ENCODE measurements around the gene FOXA2. TPM values are rescaled to one million over a fixed set of nuclear protein-coding genes. Genes with fewer than 3 reads are reported as not detected.

Gene FOXA2
- polyA plus RNA-seq, 2 of the 4 experiments (the other 2 are of a cell fraction) = 8.3 to 20.7 TPM

DNA sequence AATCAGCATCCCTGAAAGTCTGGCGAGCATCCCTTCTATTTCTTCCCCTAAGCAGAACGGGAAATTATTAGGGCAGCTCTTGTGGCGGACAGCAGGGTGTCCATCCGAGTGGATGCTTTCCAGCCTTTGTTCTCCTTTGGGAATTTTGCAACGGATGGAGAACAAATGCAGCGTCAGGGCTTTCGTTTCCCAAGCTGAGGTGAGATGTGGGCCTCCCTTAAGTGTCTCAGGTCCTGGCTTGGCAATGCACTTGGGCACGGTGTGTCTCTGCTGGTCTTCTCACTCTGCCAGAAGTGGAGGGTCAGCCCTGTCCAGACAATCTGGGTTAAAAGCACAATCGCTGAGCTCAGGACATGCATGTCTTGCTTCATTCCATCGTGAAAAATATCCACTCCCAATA lies 43.5 kb downstream of the FOXA2 start:
- Histone ChIP-seq H3K27ac (no peak overlapping the region), H3K9me3 (no peaks in the 10 kb centered on the region), H3K4me1 (peaks cover 11% of the 10 kb centered on the region), H3K4me3 (no peak overlapping the region), H3K4me2 (no peak overlapping the region)
- CTCF ChIA-PET = interaction anchor here (1.1 to 1.3 kb wide), 2 partner anchors 56 to 202 kb away, joined by 3 to 4 read pairs; no protein-coding TSS in a partner anchor
- no peak for FAIRE-seq
- no peak for TF ChIP-seq CHD4 (IDR thresholded peaks at IDR 0.05; ENCODE audit: borderline replicate concordance)
- no peak for TF ChIP-seq TP53 (CRISPR knock-in tag; IDR thresholded peaks at IDR 0.05)
- no peak for TF ChIP-seq EP300 (IDR thresholded peaks at IDR 0.05)
- TF ChIP-seq, protein P1, sequence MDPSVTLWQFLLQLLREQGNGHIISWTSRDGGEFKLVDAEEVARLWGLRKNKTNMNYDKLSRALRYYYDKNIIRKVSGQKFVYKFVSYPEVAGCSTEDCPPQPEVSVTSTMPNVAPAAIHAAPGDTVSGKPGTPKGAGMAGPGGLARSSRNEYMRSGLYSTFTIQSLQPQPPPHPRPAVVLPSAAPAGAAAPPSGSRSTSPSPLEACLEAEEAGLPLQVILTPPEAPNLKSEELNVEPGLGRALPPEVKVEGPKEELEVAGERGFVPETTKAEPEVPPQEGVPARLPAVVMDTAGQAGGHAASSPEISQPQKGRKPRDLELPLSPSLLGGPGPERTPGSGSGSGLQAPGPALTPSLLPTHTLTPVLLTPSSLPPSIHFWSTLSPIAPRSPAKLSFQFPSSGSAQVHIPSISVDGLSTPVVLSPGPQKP (IDR thresholded peaks at IDR 0.05; ENCODE audit: low read depth, low read length) = no peak
- no peak for TF ChIP-seq HDAC2 (IDR thresholded peaks at IDR 0.05)
- no peak for TF ChIP-seq PHF8 (IDR thresholded peaks at IDR 0.05; ENCODE audit: borderline replicate concordance, low read depth)
- TF ChIP-seq, protein P2, sequence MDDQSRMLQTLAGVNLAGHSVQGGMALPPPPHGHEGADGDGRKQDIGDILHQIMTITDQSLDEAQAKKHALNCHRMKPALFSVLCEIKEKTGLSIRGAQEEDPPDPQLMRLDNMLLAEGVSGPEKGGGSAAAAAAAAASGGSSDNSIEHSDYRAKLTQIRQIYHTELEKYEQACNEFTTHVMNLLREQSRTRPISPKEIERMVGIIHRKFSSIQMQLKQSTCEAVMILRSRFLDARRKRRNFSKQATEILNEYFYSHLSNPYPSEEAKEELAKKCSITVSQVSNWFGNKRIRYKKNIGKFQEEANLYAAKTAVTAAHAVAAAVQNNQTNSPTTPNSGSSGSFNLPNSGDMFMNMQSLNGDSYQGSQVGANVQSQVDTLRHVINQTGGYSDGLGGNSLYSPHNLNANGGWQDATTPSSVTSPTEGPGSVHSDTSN (IDR thresholded peaks at IDR 0.05) = no peak
- no peak for TF ChIP-seq TFCP2L1 (CRISPR knock-in tag; IDR thresholded peaks at IDR 0.05)
- no peak for TF ChIP-seq SREBF2 (IDR thresholded peaks at IDR 0.05)
- no peak for TF ChIP-seq ZSCAN20 (CRISPR knock-in tag; IDR thresholded peaks at IDR 0.05)
- TF ChIP-seq, protein P3, sequence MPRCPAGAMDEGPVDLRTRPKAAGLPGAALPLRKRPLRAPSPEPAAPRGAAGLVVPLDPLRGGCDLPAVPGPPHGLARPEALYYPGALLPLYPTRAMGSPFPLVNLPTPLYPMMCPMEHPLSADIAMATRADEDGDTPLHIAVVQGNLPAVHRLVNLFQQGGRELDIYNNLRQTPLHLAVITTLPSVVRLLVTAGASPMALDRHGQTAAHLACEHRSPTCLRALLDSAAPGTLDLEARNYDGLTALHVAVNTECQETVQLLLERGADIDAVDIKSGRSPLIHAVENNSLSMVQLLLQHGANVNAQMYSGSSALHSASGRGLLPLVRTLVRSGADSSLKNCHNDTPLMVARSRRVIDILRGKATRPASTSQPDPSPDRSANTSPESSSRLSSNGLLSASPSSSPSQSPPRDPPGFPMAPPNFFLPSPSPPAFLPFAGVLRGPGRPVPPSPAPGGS (IDR thresholded peaks at IDR 0.05) = no peak
- no peak for TF ChIP-seq NPAS2 (CRISPR knock-in tag; IDR thresholded peaks at IDR 0.05; ENCODE audit: borderline replicate concordance)
- no peak for TF ChIP-seq MAFK (IDR thresholded peaks at IDR 0.05; ENCODE audit: partially characterized antibody)
- POLR2A ChIA-PET = no interaction called here
- WGBS (ENCODE audit: missing lambda C conversion rate) = 59% methylated on average over 10 of the region's 10 CpGs
- ATAC-seq = no peak
- DNase-seq (ENCODE audit: low read depth in 1 of 2, low spot score in 1 of 2) = no peak

DNA sequence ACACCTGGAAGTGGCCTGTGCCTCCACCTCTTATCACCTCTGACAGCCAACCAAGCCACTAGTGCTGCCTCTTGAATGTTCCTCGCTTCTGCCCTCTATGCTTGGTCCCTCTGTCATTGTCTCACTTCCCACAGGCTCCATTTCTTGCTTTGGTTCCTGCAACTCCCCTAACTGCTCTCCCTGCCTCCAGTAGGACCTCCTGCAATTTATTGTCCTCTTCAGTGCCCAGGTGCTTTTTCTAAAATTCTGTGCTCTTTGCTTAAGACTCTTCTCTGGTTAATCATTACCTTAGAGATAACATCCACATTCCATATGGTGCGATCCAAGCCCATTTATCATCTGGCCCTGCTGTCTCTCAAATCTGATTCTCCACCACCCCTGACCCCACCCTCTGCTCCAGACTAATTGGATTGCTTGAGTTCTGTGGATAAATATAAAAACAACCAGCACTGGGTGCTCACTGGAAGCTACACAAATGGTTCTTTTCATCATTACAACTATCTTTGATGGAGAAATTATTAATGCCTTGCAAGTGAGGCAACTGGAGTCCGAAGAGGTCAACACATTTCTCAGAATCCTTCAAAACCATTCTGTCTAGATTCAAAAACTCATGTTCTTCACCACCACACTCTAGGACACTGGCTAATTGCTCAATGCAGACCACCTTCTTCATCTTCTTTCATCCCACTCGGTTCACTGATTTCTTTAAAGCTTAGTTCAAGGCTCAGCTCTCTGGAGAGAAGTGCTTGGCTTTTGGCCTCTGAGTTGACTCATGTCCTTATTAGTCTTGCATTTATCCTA lies 47.2 kb downstream of the FOXA2 start:
- peaks cover 11% of the 10 kb centered on the region for H3K4me1 ChIP-seq
- TF ChIP-seq HEYL (CRISPR knock-in tag; IDR thresholded peaks at IDR 0.05) = no peak
- TF ChIP-seq HOXA7 (CRISPR knock-in tag; IDR thresholded peaks at IDR 0.05) = no peak
- TF ChIP-seq GATA3 (IDR thresholded peaks at IDR 0.05; ENCODE audit: borderline replicate concordance) = 0 out of 2 replicates have a peak, but pooled peaks have one; percentile 12
- TF ChIP-seq, protein P4, sequence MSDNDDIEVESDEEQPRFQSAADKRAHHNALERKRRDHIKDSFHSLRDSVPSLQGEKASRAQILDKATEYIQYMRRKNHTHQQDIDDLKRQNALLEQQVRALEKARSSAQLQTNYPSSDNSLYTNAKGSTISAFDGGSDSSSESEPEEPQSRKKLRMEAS (IDR thresholded peaks at IDR 0.05) = no peak
- TF ChIP-seq, protein P5, sequence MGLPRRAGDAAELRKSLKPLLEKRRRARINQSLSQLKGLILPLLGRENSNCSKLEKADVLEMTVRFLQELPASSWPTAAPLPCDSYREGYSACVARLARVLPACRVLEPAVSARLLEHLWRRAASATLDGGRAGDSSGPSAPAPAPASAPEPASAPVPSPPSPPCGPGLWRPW (IDR thresholded peaks at IDR 0.05) = no peak
- no peak for TF ChIP-seq SREBF2 (IDR thresholded peaks at IDR 0.05)
- peak overlapping the region in 1 of 2 experiments; percentile 26; a peak in 1 of 6 replicates for H3K27ac ChIP-seq
- no peaks in the 10 kb centered on the region for H3K9me3 ChIP-seq
- WGBS (ENCODE audit: missing lambda C conversion rate) = 57% methylated on average over 4 of the region's 4 CpGs
- FAIRE-seq (peak; percentile 76), DNase-seq (ENCODE audit: low read depth in 1 of 2, low spot score in 1 of 2) (no peak), ATAC-seq (no peak)
- POLR2A ChIA-PET = no interaction called here
- H3K4me2 ChIP-seq = peak overlapping the region; percentile 33
- H3K4me3 ChIP-seq = no peak overlapping the region
- CTCF ChIA-PET = interaction anchor here (1.3 to 2.0 kb wide), 2 partner anchors 45 to 49 kb away, joined by 5 to 8 read pairs; no protein-coding TSS in a partner anchor

Measured in A549 (cell line).